ENCODE results near the gene STRADA.

DNA sequence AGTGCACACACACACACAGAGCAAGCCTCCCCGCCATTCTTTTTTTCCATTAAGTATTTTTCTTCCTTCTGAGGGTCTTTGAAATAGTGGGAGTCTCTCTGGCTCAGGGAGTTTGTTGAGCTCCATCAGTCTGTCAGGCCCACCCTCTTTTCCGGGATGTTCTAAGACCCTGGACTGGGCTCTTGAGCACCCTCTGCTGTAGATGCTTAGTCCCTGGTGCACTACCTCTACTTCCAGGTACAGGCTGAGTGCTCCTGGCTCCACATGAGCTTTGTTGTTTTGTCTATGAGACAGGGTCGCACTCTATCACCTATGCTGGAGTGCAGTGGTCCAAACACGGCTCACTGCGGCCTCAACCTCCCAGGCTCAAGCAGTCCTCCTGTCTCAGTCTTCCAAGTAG lies 62.4 kb downstream of the STRADA start:
- TF ChIP-seq, protein P1, sequence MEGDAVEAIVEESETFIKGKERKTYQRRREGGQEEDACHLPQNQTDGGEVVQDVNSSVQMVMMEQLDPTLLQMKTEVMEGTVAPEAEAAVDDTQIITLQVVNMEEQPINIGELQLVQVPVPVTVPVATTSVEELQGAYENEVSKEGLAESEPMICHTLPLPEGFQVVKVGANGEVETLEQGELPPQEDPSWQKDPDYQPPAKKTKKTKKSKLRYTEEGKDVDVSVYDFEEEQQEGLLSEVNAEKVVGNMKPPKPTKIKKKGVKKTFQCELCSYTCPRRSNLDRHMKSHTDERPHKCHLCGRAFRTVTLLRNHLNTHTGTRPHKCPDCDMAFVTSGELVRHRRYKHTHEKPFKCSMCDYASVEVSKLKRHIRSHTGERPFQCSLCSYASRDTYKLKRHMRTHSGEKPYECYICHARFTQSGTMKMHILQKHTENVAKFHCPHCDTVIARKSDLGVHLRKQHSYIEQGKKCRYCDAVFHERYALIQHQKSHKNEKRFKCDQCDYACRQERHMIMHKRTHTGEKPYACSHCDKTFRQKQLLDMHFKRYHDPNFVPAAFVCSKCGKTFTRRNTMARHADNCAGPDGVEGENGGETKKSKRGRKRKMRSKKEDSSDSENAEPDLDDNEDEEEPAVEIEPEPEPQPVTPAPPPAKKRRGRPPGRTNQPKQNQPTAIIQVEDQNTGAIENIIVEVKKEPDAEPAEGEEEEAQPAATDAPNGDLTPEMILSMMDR (conservative IDR thresholded peaks at IDR 0.05) = no peak
- TF ChIP-seq ZFX (IDR thresholded peaks at IDR 0.05) = no peak

All from C4-2B (cell line).